OCI-LY1 (cell line): ENCODE measurements around the gene LRRC45.
A peak's percentile ranks its signal among the peaks of the same experiment; 100 is the strongest.

ENCODE experiments used
- H2AFZ ChIP-seq: fragments of 200-600 bp; sonication (generic), shearing (Covaris generic); 2 replicates; pipeline ENCODE4 v1.6.0; 2014; ENCODE audit warnings: antibody characterized with exemption, mild to moderate bottlenecking, low read length
- H3F3A ChIP-seq: fragments of 200-600 bp; sonication (generic), shearing (Covaris generic); 2 replicates; pipeline ENCODE4 v1.6.0; 2014; ENCODE audit warnings: mild to moderate bottlenecking, antibody characterized with exemption, low read length, moderate library complexity; ENCODE audit not compliant: insufficient read depth
- H3K27ac ChIP-seq: fragments of 200-600 bp; sonication (generic); 2 replicates; pipeline ENCODE4 v1.5.1; 2014; ENCODE audit warnings: low read length, mixed run types, mild to moderate bottlenecking, low read depth; ENCODE audit not compliant: poor library complexity, severe bottlenecking
- H3K27me3 ChIP-seq: fragments of 200-600 bp; sonication (generic); 2 replicates; pipeline ENCODE4 v1.6.0; 2014; ENCODE audit warnings: antibody characterized with exemption, mild to moderate bottlenecking, low read length, moderate library complexity; ENCODE audit not compliant: insufficient read depth
- H3K36me3 ChIP-seq: fragments of 200-600 bp; sonication (generic); 2 replicates; pipeline ENCODE4 v1.6.1; 2014; ENCODE audit warnings: mild to moderate bottlenecking, antibody characterized with exemption, low read length, moderate library complexity, mixed read lengths; ENCODE audit not compliant: insufficient read depth
- H3K4me1 ChIP-seq: fragments of 200-600 bp; sonication (generic); 2 replicates; pipeline ENCODE4 v1.5.1; 2014; ENCODE audit warnings: mild to moderate bottlenecking, low read length, moderate library complexity; ENCODE audit not compliant: insufficient read depth, severe bottlenecking
- H3K4me2 ChIP-seq: fragments of 200-600 bp; sonication (generic), shearing (Covaris generic); 2 replicates; pipeline ENCODE4 v1.6.1; 2014; ENCODE audit warnings: low read length
- H3K4me3 ChIP-seq: fragments of 200-600 bp; sonication (generic); 2 replicates; pipeline ENCODE4 v1.5.1; 2014; ENCODE audit warnings: low read length, low read depth, mild to moderate bottlenecking, mixed read lengths; ENCODE audit not compliant: poor library complexity, severe bottlenecking
- H3K79me2 ChIP-seq: fragments of 200-600 bp; shearing (Covaris generic); 2 replicates; pipeline ENCODE4 v1.6.1; 2016; ENCODE audit warnings: mixed run types, low read length, mixed read lengths; ENCODE audit not compliant: insufficient read depth
- H3K9ac ChIP-seq: fragments of 200-600 bp; sonication (generic), shearing (Covaris generic); 2 replicates; pipeline ENCODE4 v1.6.1; 2014; ENCODE audit warnings: mild to moderate bottlenecking, low read length, mixed read lengths
- H3K9me2 ChIP-seq: fragments of 200-600 bp; sonication (generic), shearing (Covaris generic); 2 replicates; pipeline ENCODE4 v1.6.1; 2014; ENCODE audit warnings: low read depth, mild to moderate bottlenecking, low read length, mixed read lengths
- H3K9me3 ChIP-seq: fragments of 200-600 bp; shearing (Covaris generic); 2 replicates; pipeline ENCODE4 v1.6.1; 2014; ENCODE audit warnings: low read length, mixed read lengths
- H4K20me1 ChIP-seq: fragments of 200-600 bp; sonication (generic), shearing (Covaris generic); 2 replicates; pipeline ENCODE4 v1.6.0; 2016; ENCODE audit warnings: mild to moderate bottlenecking, low read length; ENCODE audit not compliant: insufficient read depth
- EZH2 ChIP-seq: fragments of 200-600 bp; sonication (generic), shearing (Covaris generic); IDR thresholded peaks from 2 replicates; pipeline ENCODE4 v1.8.0; 2017; ENCODE audit warnings: borderline replicate concordance, mixed run types, mild to moderate bottlenecking, antibody characterized with exemption, low read length, moderate library complexity, mixed read lengths
- TF ChIP-seq, protein P1 (sequence below): fragments of 200-600 bp; sonication (generic), shearing (Covaris generic); IDR thresholded peaks from 2 replicates; pipeline ENCODE4 v1.5.1; 2017; ENCODE audit warnings: mild to moderate bottlenecking, antibody characterized with exemption, low read length, moderate library complexity, mixed read lengths

Gene LRRC45

GRCh38 chr17:81977211-81977808, 45.8 kb upstream of the LRRC45 start, which contains the start of gene ASPSCR1:
ASPSCR1 (plus strand) TSS chr17:81977629; CDS start chr17:81977647, 18 bp downstream.
- Histone ChIP-seq H3K27ac (peak within 1 kb of the TSS; percentile 22), H3K4me1 (peaks cover 17% of the 10 kb centered on the region), H3K9me3 (no peaks in the 10 kb centered on the region; the same call in 1 of the 2 replicates), H2AFZ (peak within 1 kb of the TSS; percentile 39; the same call in 1 of the 2 replicates), H3K4me2 (peak within 1 kb of the TSS; percentile 71), H4K20me1 (no peaks in the 10 kb centered on the region), H3K36me3 (peaks cover 8% of the 10 kb centered on the region; the same call in 1 of the 2 replicates), H3F3A (no peaks in the 10 kb centered on the region), H3K79me2 (no peaks in the 10 kb centered on the region), H3K27me3 (no peaks in the 10 kb centered on the region; the same call in 1 of the 2 replicates), H3K4me3 (peak within 1 kb of the TSS; percentile 97), H3K9me2 (no peaks in the 10 kb centered on the region), H3K9ac (peak within 1 kb of the TSS; percentile 93)
- TF ChIP-seq, protein P1, sequence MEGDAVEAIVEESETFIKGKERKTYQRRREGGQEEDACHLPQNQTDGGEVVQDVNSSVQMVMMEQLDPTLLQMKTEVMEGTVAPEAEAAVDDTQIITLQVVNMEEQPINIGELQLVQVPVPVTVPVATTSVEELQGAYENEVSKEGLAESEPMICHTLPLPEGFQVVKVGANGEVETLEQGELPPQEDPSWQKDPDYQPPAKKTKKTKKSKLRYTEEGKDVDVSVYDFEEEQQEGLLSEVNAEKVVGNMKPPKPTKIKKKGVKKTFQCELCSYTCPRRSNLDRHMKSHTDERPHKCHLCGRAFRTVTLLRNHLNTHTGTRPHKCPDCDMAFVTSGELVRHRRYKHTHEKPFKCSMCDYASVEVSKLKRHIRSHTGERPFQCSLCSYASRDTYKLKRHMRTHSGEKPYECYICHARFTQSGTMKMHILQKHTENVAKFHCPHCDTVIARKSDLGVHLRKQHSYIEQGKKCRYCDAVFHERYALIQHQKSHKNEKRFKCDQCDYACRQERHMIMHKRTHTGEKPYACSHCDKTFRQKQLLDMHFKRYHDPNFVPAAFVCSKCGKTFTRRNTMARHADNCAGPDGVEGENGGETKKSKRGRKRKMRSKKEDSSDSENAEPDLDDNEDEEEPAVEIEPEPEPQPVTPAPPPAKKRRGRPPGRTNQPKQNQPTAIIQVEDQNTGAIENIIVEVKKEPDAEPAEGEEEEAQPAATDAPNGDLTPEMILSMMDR, result no peak
- no peak for TF ChIP-seq EZH2

- H3K4me1 ChIP-seq, result peaks cover 17% of the 10 kb centered on the region
- no peak overlapping the region; the same call in 1 of the 2 replicates for H3K9ac ChIP-seq
Measured at GRCh38 chr17:81978524-81979298, 44.4 kb upstream of the LRRC45 start.

GRCh38 chr17:81980122-81980521, 43.0 kb upstream of the LRRC45 start:
- no peak overlapping the region for H3K9ac ChIP-seq
- H3K4me1 ChIP-seq, result peaks cover 17% of the 10 kb centered on the region
- no peak overlapping the region for H2AFZ ChIP-seq
- no peaks in the 10 kb centered on the region for H3K9me3 ChIP-seq
- H3K9me2 ChIP-seq, result no peaks in the 10 kb centered on the region
- H3K4me2 ChIP-seq, result no peak overlapping the region
- no peak overlapping the region for H3K27ac ChIP-seq
- no peaks in the 10 kb centered on the region for H3K79me2 ChIP-seq
- no peaks in the 10 kb centered on the region for H3K27me3 ChIP-seq
- no peak overlapping the region for H3K4me3 ChIP-seq
- H3K36me3 ChIP-seq, result peaks cover 24% of the 10 kb centered on the region
- TF ChIP-seq, protein P1, result no peak
- TF ChIP-seq EZH2, result no peak
- H4K20me1 ChIP-seq, result no peaks in the 10 kb centered on the region
- no peaks in the 10 kb centered on the region for H3F3A ChIP-seq

More at GRCh38 chr17:81978524-81979298, 44.4 kb upstream of the LRRC45 start:
- no peaks in the 10 kb centered on the region for H3K27me3 ChIP-seq
- H3K9me3 ChIP-seq, result no peaks in the 10 kb centered on the region; the same call in 1 of the 2 replicates
- peak overlapping the region; percentile 97 for H3K4me3 ChIP-seq
- no peaks in the 10 kb centered on the region for H3K79me2 ChIP-seq
- H3K4me2 ChIP-seq, result peak overlapping the region; percentile 71; the same call in 1 of the 2 replicates
- H4K20me1 ChIP-seq, result no peaks in the 10 kb centered on the region
- H3K36me3 ChIP-seq, result peaks cover 11% of the 10 kb centered on the region
- no peaks in the 10 kb centered on the region for H3K9me2 ChIP-seq
- TF ChIP-seq, protein P1, result no peak
- H2AFZ ChIP-seq, result no peak overlapping the region
- H3F3A ChIP-seq, result no peaks in the 10 kb centered on the region
- no peak overlapping the region for H3K27ac ChIP-seq
